Mesothelial cell of epicardium (in vitro differentiated cells): ENCODE data around the gene GALNT5. TPM values are rescaled to one million over a fixed set of nuclear protein-coding genes. Genes with fewer than 3 reads are reported as not detected.

Experiments
- DNase-seq, 2 experiments: peaks; one replicate each; pipeline ENCODE4 v3.0.0; 2021; ENCODE audit warnings: low spot score in 2 of 2; ENCODE audit not compliant: unreplicated experiment in 2 of 2
- H3K27ac Mint-ChIP-seq: 2 replicates; pipeline ENCODE4 v1.8.0; 2021; ENCODE audit warnings: mixed read lengths
- H3K27me3 Mint-ChIP-seq: 2 replicates; pipeline ENCODE4 v1.8.0; 2021; ENCODE audit warnings: low read depth, mixed read lengths
- H3K36me3 Mint-ChIP-seq: 2 replicates; pipeline ENCODE4 v1.8.0; 2021; ENCODE audit warnings: mixed read lengths
- H3K4me1 Mint-ChIP-seq: 2 replicates; pipeline ENCODE4 v1.8.0; 2021; ENCODE audit warnings: mixed read lengths
- H3K4me3 Mint-ChIP-seq: 2 replicates; pipeline ENCODE4 v1.8.0; 2021; ENCODE audit warnings: mild to moderate bottlenecking, moderate library complexity, mixed read lengths
- H3K9me3 Mint-ChIP-seq: 2 replicates; pipeline ENCODE4 v1.8.0; 2021; ENCODE audit warnings: mixed read lengths
- CTCF ChIP-seq: fragments of 200-600 bp; sonication (generic); IDR thresholded peaks from one replicate; pipeline ENCODE4 v1.5.0; 2021; ENCODE audit warnings: antibody characterized with exemption; ENCODE audit not compliant: unreplicated experiment
- total RNA-seq: library from RNA; stranded (reverse); gene quantifications from 3 replicates; pipeline ENCODE4 v1.2.1, GENCODE V29; 2021

Gene GALNT5
- total RNA-seq, 1 donor from 2014 or later, result 1.3 TPM

DNA sequence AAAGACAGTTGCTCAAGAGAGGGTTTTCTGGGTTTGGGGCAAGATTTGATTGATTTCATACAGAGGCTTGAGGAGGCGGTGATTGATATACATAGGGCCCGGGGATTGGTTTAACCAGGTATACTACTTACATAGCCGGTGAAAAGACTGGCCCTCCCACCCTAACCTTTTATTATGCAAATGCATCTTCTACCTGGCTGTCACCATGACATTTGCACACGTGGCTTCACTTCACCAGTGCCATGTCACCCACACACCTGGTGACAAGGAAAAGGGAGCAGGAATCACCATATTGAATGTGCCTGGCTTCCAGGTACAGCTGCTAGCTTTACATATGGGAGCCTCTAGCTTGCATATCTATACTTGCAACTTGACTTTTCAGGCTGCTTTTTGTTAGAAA lies 58.4 kb downstream of the GALNT5 start:
- H3K4me3 Mint-ChIP-seq, result no peak overlapping the region
- peaks cover 1% of the 10 kb centered on the region for H3K27me3 Mint-ChIP-seq
- DNase-seq, result no peak
- no peaks in the 10 kb centered on the region for H3K4me1 Mint-ChIP-seq
- no peaks in the 10 kb centered on the region for H3K36me3 Mint-ChIP-seq
- H3K27ac Mint-ChIP-seq, result no peak overlapping the region
- TF ChIP-seq CTCF, result no peak
- no peaks in the 10 kb centered on the region for H3K9me3 Mint-ChIP-seq

DNA sequence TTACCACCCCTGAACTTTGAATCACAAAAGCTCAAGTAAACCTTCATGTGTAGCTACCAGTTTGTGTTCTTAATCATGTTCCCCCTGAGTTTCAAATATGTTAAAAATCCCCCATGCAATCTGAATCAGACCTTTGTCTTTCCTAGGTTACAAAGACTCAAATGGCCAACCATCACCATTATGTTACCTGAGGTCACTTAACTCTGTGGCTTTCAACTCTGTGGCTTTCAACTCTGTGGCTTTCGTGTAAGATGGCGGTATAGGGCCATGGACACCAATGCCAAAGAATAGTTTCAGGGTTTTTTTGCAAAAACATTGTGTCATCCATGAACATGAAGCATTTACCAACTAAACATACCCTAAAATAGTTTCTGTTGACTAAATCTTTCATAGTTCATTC lies 61.4 kb downstream of the GALNT5 start:
- H3K36me3 Mint-ChIP-seq, result no peaks in the 10 kb centered on the region
- no peaks in the 10 kb centered on the region for H3K4me1 Mint-ChIP-seq
- no peak for DNase-seq
- H3K9me3 Mint-ChIP-seq, result no peaks in the 10 kb centered on the region
- no peak overlapping the region for H3K4me3 Mint-ChIP-seq
- TF ChIP-seq CTCF, result no peak
- no peak overlapping the region for H3K27ac Mint-ChIP-seq
- peaks cover 1% of the 10 kb centered on the region for H3K27me3 Mint-ChIP-seq

GRCh38 chr2:157319795-157320194 lies 62.3 kb downstream of the GALNT5 start:
- no peak overlapping the region for H3K27ac Mint-ChIP-seq

DNA sequence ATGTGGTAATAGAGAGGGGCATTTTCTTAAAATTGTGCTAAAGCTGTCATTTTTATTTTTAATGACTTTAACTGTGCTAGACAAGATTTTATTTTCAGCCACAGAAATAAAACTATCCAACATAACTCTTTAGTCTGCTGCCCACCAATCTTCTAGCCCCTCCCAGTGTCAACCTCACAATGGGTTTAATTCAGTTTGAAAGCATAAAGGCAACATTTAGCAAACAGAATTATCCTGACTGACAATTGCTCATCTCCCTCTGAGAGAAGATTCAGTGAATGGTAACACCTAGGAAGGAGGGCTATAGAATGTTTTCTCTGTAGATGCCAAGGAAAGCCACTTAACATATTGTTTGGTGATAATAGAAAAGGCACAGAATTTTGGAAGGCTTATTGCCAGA lies 62.9 kb downstream of the GALNT5 start:
- Mint-ChIP-seq H3K36me3 (no peaks in the 10 kb centered on the region), H3K27me3 (peaks cover 3% of the 10 kb centered on the region), H3K4me3 (no peak overlapping the region), H3K27ac (no peak overlapping the region), H3K9me3 (no peaks in the 10 kb centered on the region), H3K4me1 (no peaks in the 10 kb centered on the region)
- DNase-seq, result no peak
- TF ChIP-seq CTCF, result no peak

More at GRCh38 chr2:157319795-157320194, 62.3 kb downstream of the GALNT5 start:
- Mint-ChIP-seq H3K9me3 (no peaks in the 10 kb centered on the region), H3K36me3 (no peaks in the 10 kb centered on the region), H3K4me1 (no peaks in the 10 kb centered on the region), H3K4me3 (no peak overlapping the region), H3K27me3 (peaks cover 1% of the 10 kb centered on the region)
- no peak for DNase-seq
- TF ChIP-seq CTCF, result no peak

DNA sequence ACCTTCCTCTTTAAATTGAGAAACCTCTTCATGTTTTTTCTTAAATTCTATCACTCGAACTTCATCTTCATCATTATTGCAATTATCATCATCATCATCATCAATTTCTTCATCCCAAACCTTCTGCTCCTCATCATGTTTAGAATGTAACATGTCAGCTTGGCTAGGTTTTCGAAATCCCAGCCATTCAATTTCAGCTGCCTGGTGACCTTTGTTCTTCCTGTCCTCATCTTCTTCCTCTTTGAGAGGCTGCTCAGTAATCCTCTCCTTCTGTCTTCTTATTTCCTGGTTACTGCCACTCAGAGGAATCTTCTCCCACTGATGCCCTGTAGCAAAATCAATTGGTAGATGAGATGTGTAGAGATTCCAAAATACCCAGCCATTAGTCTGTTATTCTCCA lies 64.0 kb downstream of the GALNT5 start:
- Mint-ChIP-seq H3K27me3 (peaks cover 6% of the 10 kb centered on the region), H3K27ac (no peak overlapping the region), H3K9me3 (no peaks in the 10 kb centered on the region), H3K4me3 (no peak overlapping the region), H3K36me3 (no peaks in the 10 kb centered on the region), H3K4me1 (no peaks in the 10 kb centered on the region)
- DNase-seq, result no peak
- no peak for TF ChIP-seq CTCF

GRCh38 chr2:157322432-157322831 lies 64.9 kb downstream of the GALNT5 start:
- TF ChIP-seq CTCF, result no peak
- peaks cover 6% of the 10 kb centered on the region for H3K27me3 Mint-ChIP-seq
- H3K4me3 Mint-ChIP-seq, result no peak overlapping the region
- no peaks in the 10 kb centered on the region for H3K36me3 Mint-ChIP-seq
- H3K27ac Mint-ChIP-seq, result no peak overlapping the region
- DNase-seq, result no peak
- H3K4me1 Mint-ChIP-seq, result peaks cover 2% of the 10 kb centered on the region
- no peaks in the 10 kb centered on the region for H3K9me3 Mint-ChIP-seq
